CD4-positive, alpha-beta memory T cell (primary cell): ENCODE measurements around the gene PDHX. TPM values are rescaled to one million over a fixed set of nuclear protein-coding genes. Genes with fewer than 3 reads are reported as not detected.

Experiments
- CTCF ChIA-PET: fragments of 350-600 bp; sonication (Branson Sonifier 250); formaldehyde crosslinking; loops from one replicate; lab custom pipeline; 2021; ENCODE audit warnings: inconsistent platforms; ENCODE audit not compliant: partially characterized antibody; lab: Charles Lee
- POLR2A ChIA-PET: fragments of 350-600 bp; sonication (Branson Sonifier 250); formaldehyde crosslinking; loops from one replicate; lab custom pipeline; 2021; ENCODE audit not compliant: partially characterized antibody; lab: Charles Lee
- DNase-seq, 5 donors: peaks; one replicate each; pipeline versions ENCODE4 v3.0.0 to v3.0.0-alpha.2; 2020 to 2022; ENCODE audit warnings: mixed read lengths in 1 of 5
- H3K27ac ChIP-seq: one replicate; pipeline ENCODE4 v1.7.0; 2013; ENCODE audit warnings: low read depth, low read length
- H3K27me3 ChIP-seq: 2 replicates; pipeline ENCODE4 v1.7.0; 2013; ENCODE audit warnings: mild to moderate bottlenecking, low read length, moderate library complexity; ENCODE audit not compliant: insufficient read depth
- H3K36me3 ChIP-seq: 2 replicates; pipeline ENCODE4 v1.7.0; 2013; ENCODE audit warnings: mild to moderate bottlenecking, low read length, moderate library complexity; ENCODE audit not compliant: insufficient read depth
- H3K4me1 ChIP-seq: 2 replicates; pipeline ENCODE4 v1.7.0; 2013; ENCODE audit warnings: mild to moderate bottlenecking, low read length, moderate library complexity; ENCODE audit not compliant: insufficient read depth
- H3K4me3 ChIP-seq, 2 donors: one replicate each; pipeline ENCODE4 v1.7.0; 2013; ENCODE audit warnings: low read length in 2 of 2, mild to moderate bottlenecking in 1 of 2
- H3K9me3 ChIP-seq, 2 donors: one replicate each; pipeline ENCODE4 v1.7.0; 2013; ENCODE audit warnings: low read length in 2 of 2, control low read depth in 1 of 2; ENCODE audit not compliant: control insufficient read depth in 1 of 2
- H3K27ac Mint-ChIP-seq, 7 donors: one replicate each; pipeline ENCODE4 v1.8.0; 2020 to 2021; ENCODE audit warnings: mixed read lengths in 7 of 7, mild to moderate bottlenecking in 6 of 7, inconsistent platforms in 3 of 7, moderate library complexity in 3 of 7
- H3K27me3 Mint-ChIP-seq, 2 donors: one replicate each; pipeline ENCODE4 v1.8.0; 2020 to 2021; ENCODE audit warnings: mixed read lengths in 2 of 2
- H3K36me3 Mint-ChIP-seq, 2 donors: one replicate each; pipeline ENCODE4 v1.8.0; 2020 to 2021; ENCODE audit warnings: mixed read lengths in 2 of 2, inconsistent platforms in 1 of 2, mild to moderate bottlenecking in 1 of 2
- H3K4me1 Mint-ChIP-seq, 4 donors: one replicate each; pipeline ENCODE4 v1.8.0; 2020 to 2021; ENCODE audit warnings: mixed read lengths in 4 of 4, mild to moderate bottlenecking in 1 of 4
- H3K4me3 Mint-ChIP-seq, 8 donors: one replicate each; pipeline ENCODE4 v1.8.0; 2020 to 2021; ENCODE audit warnings: mixed read lengths in 8 of 8, mild to moderate bottlenecking in 7 of 8, moderate library complexity in 6 of 8, inconsistent platforms in 3 of 8
- H3K9me3 Mint-ChIP-seq, 8 donors: one replicate each; pipeline ENCODE4 v1.8.0; 2020 to 2021; ENCODE audit warnings: mixed read lengths in 8 of 8, mild to moderate bottlenecking in 5 of 8, inconsistent platforms in 3 of 8, moderate library complexity in 1 of 8
- intact Hi-C: fragments of 100-400 bp; cut with micrococcal nuclease; formaldehyde crosslinking; loops from one replicate; pipeline ENCODE4 v1.15.1; 2023
- microRNA-seq: library from miRNA; unstranded; fragments of <30 nt; microRNA quantifications from one replicate; pipeline ENCODE4 v1.2.0, GENCODE V29; 2021; ENCODE audit warnings: borderline replicate concordance, borderline number of aligned reads, borderline microRNAs expressed, mixed read lengths
- polyA plus RNA-seq, 2 donors: library from polyadenylated mRNA; unstranded; fragments of 300-500 nt; fragmentation: Illumina TruSeq; gene quantifications; one replicate each; pipeline ENCODE4 v1.2.3, GENCODE V29; 2021
- total RNA-seq, 2 experiments: library from RNA; stranded (reverse); gene quantifications; one replicate each; pipeline ENCODE4 v1.2.3, GENCODE V29; 2021

Gene PDHX
- total and polyA plus RNA-seq, 4 experiments from 2014 or later: 17.6 to 43.5 (median 29.8) TPM

GRCh38 chr11:35043936-35044335, 127.5 kb downstream of the PDHX start:
- peaks cover 0 to 3% of the 10 kb centered on the region in 2 donors for H3K36me3 Mint-ChIP-seq
- peak overlapping the region in 4 of 7 donors; percentile 96 to 100 (median 100) for H3K27ac Mint-ChIP-seq
- no peaks in the 10 kb centered on the region for H3K27me3 Mint-ChIP-seq
- H3K9me3 Mint-ChIP-seq: peaks cover 0 to 2% (median 0%) of the 10 kb centered on the region in 8 donors
- peaks cover 92% of the 10 kb centered on the region for H3K4me1 ChIP-seq
- H3K9me3 ChIP-seq: no peaks in the 10 kb centered on the region
- intact Hi-C loops: no loop called here
- H3K27me3 ChIP-seq: no peaks in the 10 kb centered on the region
- DNase-seq: no peak
- H3K4me3 Mint-ChIP-seq: no peak overlapping the region
- no peak overlapping the region for H3K4me3 ChIP-seq
- H3K27ac ChIP-seq: peak overlapping the region; percentile 91
- CTCF ChIA-PET: interaction anchor here (0.6 to 4.6 kb wide), 10 partner anchors 9 to 121 kb away, joined by 3 to 15 read pairs (median 4); no protein-coding TSS in a partner anchor
- no peaks in the 10 kb centered on the region for H3K36me3 ChIP-seq
- POLR2A ChIA-PET: interaction anchor here (1.0 to 8.2 kb wide), 10 partner anchors 8 to 123 kb away, joined by 4 to 253 read pairs (median 68); partner anchors contain the start of gene CD44
- H3K4me1 Mint-ChIP-seq: peaks cover 64 to 93% (median 80%) of the 10 kb centered on the region in 4 donors

DNA sequence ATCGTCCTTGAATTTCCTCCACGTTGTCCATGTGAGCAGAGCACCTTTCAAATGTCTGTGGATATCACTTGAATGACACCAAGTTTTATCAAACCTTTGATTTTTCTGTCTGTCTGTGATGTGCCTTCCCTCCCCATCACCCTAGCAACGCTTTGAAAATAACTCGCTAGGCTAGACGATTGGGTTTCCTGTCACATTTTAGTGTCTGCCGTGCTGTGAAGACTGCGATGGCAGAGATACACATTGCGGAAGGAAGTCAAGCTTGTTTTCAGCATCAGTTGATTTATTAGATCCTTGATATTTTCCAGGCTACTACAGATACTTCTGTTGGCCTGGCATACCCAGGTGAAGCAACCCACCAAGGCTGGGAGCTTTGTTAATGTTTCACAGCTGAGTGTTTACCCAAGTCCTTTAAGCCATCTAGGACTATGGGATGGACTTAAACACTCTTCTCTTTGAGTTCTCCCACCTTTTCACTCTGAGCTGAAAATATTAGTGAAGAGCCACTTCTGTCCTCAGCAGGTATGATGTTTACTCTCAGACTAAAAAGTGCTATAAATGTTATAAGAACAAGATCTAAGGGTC, 128.9 kb downstream of the PDHX start:
- H3K36me3 Mint-ChIP-seq: peaks cover 0 to 3% of the 10 kb centered on the region in 2 donors
- DNase-seq: peak; percentile 91 to 97 (median 94)
- no peaks in the 10 kb centered on the region for H3K36me3 ChIP-seq
- ChIA-PET POLR2A (interaction anchor here (0.6 to 8.2 kb wide), 27 partner anchors 9 to 286 kb away, joined by 3 to 253 read pairs (median 4); partner anchors contain the start of gene CD44), CTCF (interaction anchor here (0.6 to 4.6 kb wide), 10 partner anchors 12 to 134 kb away, joined by 3 to 15 read pairs (median 3); partner anchors contain the start of gene CD44)
- intact Hi-C loops: loop anchor here (1.0 kb wide), 6 partner anchors 22 to 121 kb away; partner anchors contain the start of gene CD44
- peaks cover 65 to 95% (median 82%) of the 10 kb centered on the region in 4 donors for H3K4me1 Mint-ChIP-seq
- H3K27ac ChIP-seq: peak overlapping the region; percentile 91
- no peak overlapping the region for H3K4me3 ChIP-seq
- H3K27me3 Mint-ChIP-seq: no peaks in the 10 kb centered on the region
- H3K27ac Mint-ChIP-seq: peak overlapping the region; percentile 96 to 100 (median 100)
- H3K9me3 Mint-ChIP-seq: peaks cover 0 to 2% (median 0%) of the 10 kb centered on the region in 8 donors
- no peaks in the 10 kb centered on the region for H3K27me3 ChIP-seq
- H3K9me3 ChIP-seq: no peaks in the 10 kb centered on the region
- peaks cover 89% of the 10 kb centered on the region for H3K4me1 ChIP-seq
- H3K4me3 Mint-ChIP-seq: peak overlapping the region; percentile 76 to 97 (median 94)

Small RNA genes lying within 50 kb of the gene (microRNA-seq; reads per million reads assigned to microRNA genes)
- 3.8 reads per million, percentile 19 among the genes with 10 or more reads in this experiment for gene MIR1343

Other genes starting within 250 kb of the PDHX start
- 10 to 100 TPM; 17.7 to 18.4 TPM for gene APIP, start 239 bp upstream of the PDHX start, total RNA-seq
- 10 to 100 TPM; 17.2 to 27.6 TPM for gene APIP, start 239 bp upstream of the PDHX start, polyA plus RNA-seq
- 100 to 1,000 TPM; 808 to 809 TPM for gene CD44, start 222.6 kb downstream of the PDHX start, total RNA-seq
- 100 to 1,000 TPM; 390 to 554 TPM for gene CD44, start 222.6 kb downstream of the PDHX start, polyA plus RNA-seq